Hepatocyte (in vitro differentiated cells): Measurements from ENCODE around the gene PKP1. TPM values are rescaled to one million over a fixed set of nuclear protein-coding genes. Genes with fewer than 3 reads are reported as not detected.

Experiments
- DNase-seq: peaks from one replicate; pipeline ENCODE4 v3.0.0-alpha.2; 2016; ENCODE audit warnings: low spot score
- H2AFZ ChIP-seq: fragments of 200-600 bp; sonication (generic); 2 replicates; pipeline ENCODE4 v1.6.0; 2016; ENCODE audit warnings: antibody characterized with exemption, mild to moderate bottlenecking
- H3K27ac ChIP-seq: fragments of 200-600 bp; sonication (generic); 2 replicates; pipeline ENCODE4 v1.5.1; 2016; ENCODE audit warnings: mild to moderate bottlenecking
- H3K27me3 ChIP-seq: fragments of 200-600 bp; sonication (generic); 2 replicates; pipeline ENCODE4 v1.6.1; 2016
- H3K36me3 ChIP-seq: fragments of 200-600 bp; sonication (generic); replicated peaks from 2 replicates; pipeline ENCODE4 v1.5.1; 2016; ENCODE audit warnings: low read depth; ENCODE audit not compliant: insufficient read depth
- H3K4me1 ChIP-seq: fragments of 200-600 bp; sonication (generic); 2 replicates; pipeline ENCODE4 v1.5.1; 2016; ENCODE audit warnings: mild to moderate bottlenecking, moderate library complexity; ENCODE audit not compliant: insufficient read depth
- H3K4me2 ChIP-seq: fragments of 200-600 bp; sonication (generic); 2 replicates; pipeline ENCODE4 v1.6.0; 2016
- H3K4me3 ChIP-seq: fragments of 200-600 bp; sonication (generic); 2 replicates; pipeline ENCODE4 v1.5.1; 2016; ENCODE audit warnings: mild to moderate bottlenecking
- H3K79me2 ChIP-seq: fragments of 200-600 bp; sonication (generic); 2 replicates; pipeline ENCODE4 v1.6.0; 2017; ENCODE audit warnings: mild to moderate bottlenecking
- H3K9me2 ChIP-seq: fragments of 200-600 bp; sonication (generic); replicated peaks from 2 replicates; pipeline ENCODE4 v1.6.0; 2017; ENCODE audit warnings: mild to moderate bottlenecking; ENCODE audit not compliant: insufficient read depth
- H3K9me3 ChIP-seq: fragments of 200-600 bp; sonication (generic); 2 replicates; pipeline ENCODE4 v1.5.1; 2016; ENCODE audit warnings: low read depth, mild to moderate bottlenecking
- H4K20me1 ChIP-seq: fragments of 200-600 bp; sonication (generic); 2 replicates; pipeline ENCODE4 v1.6.0; 2016; ENCODE audit warnings: mild to moderate bottlenecking; ENCODE audit not compliant: insufficient read depth, poor library complexity, severe bottlenecking
- CTCF ChIP-seq: fragments of 200-600 bp; sonication (generic); IDR thresholded peaks from 2 replicates; pipeline ENCODE4 v1.5.1; 2016; ENCODE audit warnings: antibody characterized with exemption, mild to moderate bottlenecking; ENCODE audit not compliant: poor library complexity
- EZH2 ChIP-seq: fragments of 200-600 bp; sonication (generic); IDR thresholded peaks from 2 replicates; pipeline ENCODE4 v1.6.1; 2016; ENCODE audit warnings: antibody characterized with exemption, mild to moderate bottlenecking, borderline replicate concordance
- EZH2phosphoT487 ChIP-seq: fragments of 200-600 bp; sonication (generic); IDR thresholded peaks from one replicate; pipeline ENCODE4 v1.6.1; 2018; ENCODE audit warnings: antibody characterized with exemption, mild to moderate bottlenecking, low read depth, moderate library complexity; ENCODE audit not compliant: unreplicated experiment, severe bottlenecking
- WGBS: methylation state at CpG from one replicate; pipeline ENCODE4 v1.1.6; 2016; ENCODE audit warnings: low lambda C conversion rate; ENCODE audit errors: missing lambda C conversion rate; 5-methylcytosine and 5-hydroxymethylcytosine counted together
- polyA plus RNA-seq: library from polyadenylated mRNA; unstranded; fragments of >200 nt; fragmentation: Nextera tagmentation; extraction: Ambion mirVana; gene quantifications from 2 replicates; pipeline ENCODE4 v1.2.1, GENCODE V29; 2016
- total RNA-seq: library from RNA; depleted of rRNA; stranded (reverse); fragments of >200 nt; gene quantifications from 2 replicates; pipeline ENCODE4 v1.2.3, GENCODE V29; 2014

PKP1 gene
- total and polyA plus RNA-seq, 2 experiments from 2014 or later = 0.04 to 0.33 TPM

DNA sequence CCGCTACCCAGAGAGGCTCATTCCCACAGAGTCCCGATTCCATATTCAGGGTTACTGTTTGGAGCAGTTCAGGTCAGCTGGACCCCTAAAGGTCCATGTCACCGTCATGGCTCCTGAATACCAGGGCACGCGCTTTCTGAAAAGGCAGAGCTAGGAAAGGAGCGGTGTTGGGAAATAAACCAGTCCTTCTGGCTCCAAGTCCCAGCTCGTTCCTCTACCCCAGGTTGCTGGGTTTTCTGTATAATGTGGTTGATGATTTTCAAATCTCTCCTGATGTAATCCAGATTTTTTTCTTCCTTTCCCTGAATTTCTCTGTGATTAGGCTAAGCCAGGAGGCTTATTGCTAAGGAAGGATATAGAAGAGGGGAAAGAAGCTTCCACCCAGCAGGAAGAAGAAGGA lies 14.0 kb upstream of the PKP1 start:
- Histone ChIP-seq H3K4me2 (no peak overlapping the region), H3K4me1 (no peaks in the 10 kb centered on the region), H3K9me2 (no peaks in the 10 kb centered on the region), H3K4me3 (no peak overlapping the region), H3K79me2 (no peaks in the 10 kb centered on the region), H4K20me1 (no peaks in the 10 kb centered on the region), H3K9me3 (no peaks in the 10 kb centered on the region), H3K27me3 (no peaks in the 10 kb centered on the region), H3K27ac (peak overlapping the region; percentile 75), H3K36me3 (no peaks in the 10 kb centered on the region), H2AFZ (no peak overlapping the region)
- no peak for TF ChIP-seq CTCF
- TF ChIP-seq EZH2 = no peak
- WGBS = 81% methylated on average over 7 of the region's 7 CpGs
- peak; percentile 40 for DNase-seq

- Histone ChIP-seq H3K27ac (no peak overlapping the region), H4K20me1 (no peaks in the 10 kb centered on the region), H3K79me2 (no peaks in the 10 kb centered on the region), H3K4me3 (no peak overlapping the region), H3K9me3 (no peaks in the 10 kb centered on the region), H3K4me1 (no peaks in the 10 kb centered on the region), H3K4me2 (no peak overlapping the region), H3K9me2 (no peaks in the 10 kb centered on the region), H2AFZ (no peak overlapping the region), H3K27me3 (no peaks in the 10 kb centered on the region), H3K36me3 (no peaks in the 10 kb centered on the region)
- DNase-seq = no peak
- no peak for TF ChIP-seq EZH2
- TF ChIP-seq CTCF = no peak
- no peak for TF ChIP-seq EZH2phosphoT487
- 90% methylated on average over 6 of the region's 6 CpGs for WGBS
Observed at GRCh38 chr1:201269900-201270410, 13.4 kb upstream of the PKP1 start.

GRCh38 chr1:201270616-201271390 lies 12.5 kb upstream of the PKP1 start:
- H3K36me3 ChIP-seq = no peaks in the 10 kb centered on the region
- DNase-seq = no peak

More at GRCh38 chr1:201270616-201271390, 12.5 kb upstream of the PKP1 start:
- no peak overlapping the region for H2AFZ ChIP-seq
- H3K79me2 ChIP-seq = no peaks in the 10 kb centered on the region
- no peaks in the 10 kb centered on the region for H3K4me1 ChIP-seq
- no peak overlapping the region for H3K4me2 ChIP-seq
- TF ChIP-seq CTCF = no peak
- no peak for TF ChIP-seq EZH2phosphoT487
- no peak for TF ChIP-seq EZH2
- no peaks in the 10 kb centered on the region for H3K9me2 ChIP-seq
- H3K27ac ChIP-seq = no peak overlapping the region
- H3K4me3 ChIP-seq = no peak overlapping the region
- H3K27me3 ChIP-seq = no peaks in the 10 kb centered on the region
- H3K9me3 ChIP-seq = no peaks in the 10 kb centered on the region
- WGBS = 78% methylated on average over 6 of the region's 6 CpGs
- H4K20me1 ChIP-seq = no peaks in the 10 kb centered on the region
